A549 (cell line): ENCODE measurements around the gene RANGRF. TPM values are rescaled to one million over a fixed set of nuclear protein-coding genes. Genes with fewer than 3 reads are reported as not detected.

Experiments
- ATAC-seq, 2 experiments: fragments of 200-7000 bp in 1 of 2; fragments of >200 bp in 1 of 2; cut with Nextera tagmentation in 1 of 2; cut with Tn5 transposase in 1 of 2; 3 replicates each; pipeline versions ENCODE4 v1.8.0 to v1.9.1; 2018 to 2020; ENCODE audit warnings: mild to moderate bottlenecking in 1 of 2, moderate library complexity in 1 of 2
- CTCF ChIA-PET: fragments of 300-600 bp; sonication (Branson Sonifier 250); formaldehyde crosslinking; extraction: SDS; loops from one replicate; lab custom pipeline; 2021; ENCODE audit warnings: antibody characterized with exemption, inconsistent platforms; lab: Yijun Ruan, JAX
- POLR2A ChIA-PET: fragments of 350-600 bp; formaldehyde crosslinking; extraction: SDS; loops from one replicate; lab custom pipeline; 2021; ENCODE audit warnings: antibody characterized with exemption, inconsistent platforms; lab: Yijun Ruan, JAX
- DNase-seq, 2 experiments: peaks; one replicate each; pipeline versions ENCODE4 v3.0.0 to v3.0.0-alpha.2; 2011 to 2016; ENCODE audit warnings: low read depth in 1 of 2, low spot score in 1 of 2
- FAIRE-seq: peaks from 2 replicates; lab custom pipeline; 2011; peaks lifted over from hg19 to GRCh38; lab: Jason Lieb, UNC
- H3K27ac ChIP-seq, 2 experiments: fragments of >200 bp; sonication (Bioruptor Twin); formaldehyde crosslinking; 3 replicates each; pipeline ENCODE4 v1.5.1; 2016 to 2017
- H3K4me1 ChIP-seq: fragments of >200 bp; sonication (Bioruptor Twin); formaldehyde crosslinking; 3 replicates; pipeline ENCODE4 v1.6.1; 2016
- H3K4me2 ChIP-seq: fragments of >200 bp; sonication (Bioruptor Twin); formaldehyde crosslinking; 3 replicates; pipeline ENCODE4 v1.6.1; 2016
- H3K4me3 ChIP-seq: fragments of >200 bp; sonication (Bioruptor Twin); formaldehyde crosslinking; 3 replicates; pipeline ENCODE4 v1.5.1; 2016
- H3K9me3 ChIP-seq: fragments of >200 bp; sonication (Bioruptor Twin); formaldehyde crosslinking; 3 replicates; pipeline ENCODE4 v1.6.1; 2016
- CBX8 ChIP-seq: fragments of 200-600 bp; sonication (generic); IDR thresholded peaks from 2 replicates; pipeline ENCODE4 v1.6.1; 2016
- CHD2 ChIP-seq: fragments of 150-350 bp; IDR thresholded peaks from 2 replicates; pipeline ENCODE4 v1.6.1; 2014; ENCODE audit warnings: low read length; ENCODE audit not compliant: partially characterized antibody
- EHF ChIP-seq: fragments of 250-450 bp; sonication (Bioruptor Pico); IDR thresholded peaks from 2 replicates; pipeline ENCODE4 v1.5.0; 2020; ENCODE audit warnings: mild to moderate bottlenecking
- FOSB ChIP-seq: fragments of 250-450 bp; sonication (Bioruptor Pico); IDR thresholded peaks from 2 replicates; pipeline ENCODE4 v1.5.0; 2020; ENCODE audit warnings: mild to moderate bottlenecking, moderate library complexity
- FOXS1 ChIP-seq: fragments of 250-450 bp; sonication (Bioruptor Pico); IDR thresholded peaks from 2 replicates; pipeline ENCODE4 v1.5.0; 2020; ENCODE audit warnings: mild to moderate bottlenecking, moderate library complexity
- HDAC2 ChIP-seq: fragments of 200-600 bp; sonication (generic); IDR thresholded peaks from 2 replicates; pipeline ENCODE4 v1.6.1; 2016
- HOXB5 ChIP-seq: fragments of 250-450 bp; sonication (Bioruptor Pico); IDR thresholded peaks from 2 replicates; pipeline ENCODE4 v1.5.0; 2020; ENCODE audit warnings: mild to moderate bottlenecking, moderate library complexity
- JUN ChIP-seq, 2 experiments: fragments of >200 bp; sonication (Bioruptor Twin); formaldehyde crosslinking; IDR thresholded peaks; 2 replicates in 1 of 2; 3 replicates in 1 of 2; pipeline ENCODE4 v1.6.1; 2016 to 2017
- KDM1A ChIP-seq: fragments of 200-600 bp; sonication (generic); IDR thresholded peaks from 2 replicates; pipeline ENCODE4 v1.6.1; 2016; ENCODE audit warnings: low read depth, mild to moderate bottlenecking
- KDM5A ChIP-seq: fragments of 200-600 bp; sonication (generic); IDR thresholded peaks from 2 replicates; pipeline ENCODE4 v1.6.1; 2016; ENCODE audit warnings: antibody characterized with exemption, mild to moderate bottlenecking
- MAZ ChIP-seq: fragments of 150-350 bp; IDR thresholded peaks from 2 replicates; pipeline ENCODE4 v1.6.1; 2014; ENCODE audit warnings: antibody characterized with exemption, low read depth, low read length, borderline replicate concordance
- MYC ChIP-seq: IDR thresholded peaks from 2 replicates; pipeline ENCODE4 v1.6.1; 2012; ENCODE audit warnings: mild to moderate bottlenecking, inconsistent platforms, low read length, improper control_type of control experiment, borderline replicate concordance
- NFE2L2 ChIP-seq: fragments of 150-350 bp; conservative IDR thresholded peaks from 2 replicates; pipeline ENCODE4 v1.6.1; 2014; ENCODE audit warnings: low read length
- PHF8 ChIP-seq: fragments of 200-600 bp; sonication (generic); IDR thresholded peaks from 2 replicates; pipeline ENCODE4 v1.6.1; 2016; ENCODE audit warnings: low read depth, mild to moderate bottlenecking, antibody characterized with exemption, moderate library complexity, borderline replicate concordance
- RARB ChIP-seq: fragments of 250-450 bp; sonication (Bioruptor Pico); IDR thresholded peaks from 2 replicates; pipeline ENCODE4 v1.8.0; 2021; ENCODE audit warnings: mild to moderate bottlenecking, moderate library complexity
- TFCP2L1 ChIP-seq: fragments of 250-450 bp; sonication (Bioruptor Pico); IDR thresholded peaks from 2 replicates; pipeline ENCODE4 v1.5.0; 2021; ENCODE audit warnings: mild to moderate bottlenecking
- TP53 ChIP-seq: fragments of 250-450 bp; sonication (Bioruptor Pico); IDR thresholded peaks from 2 replicates; pipeline ENCODE4 v1.5.0; 2021; ENCODE audit warnings: mild to moderate bottlenecking, moderate library complexity
- ZSCAN20 ChIP-seq: fragments of 250-450 bp; sonication (Bioruptor Pico); IDR thresholded peaks from 2 replicates; pipeline ENCODE4 v1.8.0; 2022; ENCODE audit warnings: mild to moderate bottlenecking, moderate library complexity
- WGBS: methylation state at CpG from one replicate; pipeline ENCODE4 v1.1.6; 2017; ENCODE audit errors: missing lambda C conversion rate; 5-methylcytosine and 5-hydroxymethylcytosine counted together
- polyA plus RNA-seq, 4 experiments: library from polyadenylated mRNA; depleted of rRNA in 3 of 4; stranded (reverse); fragments of >200 nt; fragmentation: RNase III in 1 of 4; extraction: RNeasy Plus Mini Kit Qiagen cat#74134 plus additional on column Dnase treatment in 1 of 4; gene quantifications; 2 replicates in 3 of 4; 3 replicates in 1 of 4; pipeline ENCODE4 v1.2.3, GENCODE V29; 2011 to 2017
- TF ChIP-seq, protein P1 (sequence below): fragments of 200-600 bp; sonication (generic); IDR thresholded peaks from 2 replicates; pipeline ENCODE4 v1.6.1; 2016; ENCODE audit warnings: antibody characterized with exemption, mild to moderate bottlenecking, moderate library complexity
- TF ChIP-seq, protein P2 (sequence below): fragments of 450-650 bp; IDR thresholded peaks from 2 replicates; pipeline ENCODE4 v1.6.1; 2014; ENCODE audit warnings: antibody characterized with exemption
- TF ChIP-seq, protein P3 (sequence below): IDR thresholded peaks from 2 replicates; pipeline ENCODE4 v1.6.1; 2012
- TF ChIP-seq, protein P4 (sequence below): IDR thresholded peaks from 2 replicates; pipeline ENCODE4 v1.6.1; 2012; ENCODE audit warnings: low read depth, borderline replicate concordance
- TF ChIP-seq, protein P5 (sequence below): fragments of >200 bp; sonication (Bioruptor Twin); formaldehyde crosslinking; IDR thresholded peaks from 2 replicates; pipeline ENCODE4 v1.6.1; 2016

The RANGRF gene
- polyA plus RNA-seq, 2 of the 4 experiments (the other 2 are of a cell fraction) = 47.2 to 56.4 TPM

DNA sequence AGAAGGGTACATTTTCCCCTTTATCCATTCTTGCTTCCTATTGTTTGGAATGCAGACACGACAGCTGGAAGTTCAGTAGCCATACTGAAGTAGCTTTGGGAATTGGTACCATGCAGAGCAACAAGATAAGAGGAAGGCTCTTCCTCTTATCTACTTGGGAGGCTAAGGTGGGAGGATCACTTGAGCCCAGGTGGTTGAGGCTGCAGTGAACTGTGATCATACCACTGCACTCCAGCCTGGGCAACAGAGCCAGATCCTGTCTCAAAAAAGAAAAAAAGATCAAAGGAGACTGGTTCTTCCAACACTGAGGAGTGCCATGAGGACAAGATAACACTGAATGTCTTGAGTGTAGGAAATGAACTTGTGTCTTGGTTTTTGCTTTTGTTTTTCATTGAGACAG is 16.0 kb upstream of the RANGRF start (continued):
- TF ChIP-seq, protein P1, sequence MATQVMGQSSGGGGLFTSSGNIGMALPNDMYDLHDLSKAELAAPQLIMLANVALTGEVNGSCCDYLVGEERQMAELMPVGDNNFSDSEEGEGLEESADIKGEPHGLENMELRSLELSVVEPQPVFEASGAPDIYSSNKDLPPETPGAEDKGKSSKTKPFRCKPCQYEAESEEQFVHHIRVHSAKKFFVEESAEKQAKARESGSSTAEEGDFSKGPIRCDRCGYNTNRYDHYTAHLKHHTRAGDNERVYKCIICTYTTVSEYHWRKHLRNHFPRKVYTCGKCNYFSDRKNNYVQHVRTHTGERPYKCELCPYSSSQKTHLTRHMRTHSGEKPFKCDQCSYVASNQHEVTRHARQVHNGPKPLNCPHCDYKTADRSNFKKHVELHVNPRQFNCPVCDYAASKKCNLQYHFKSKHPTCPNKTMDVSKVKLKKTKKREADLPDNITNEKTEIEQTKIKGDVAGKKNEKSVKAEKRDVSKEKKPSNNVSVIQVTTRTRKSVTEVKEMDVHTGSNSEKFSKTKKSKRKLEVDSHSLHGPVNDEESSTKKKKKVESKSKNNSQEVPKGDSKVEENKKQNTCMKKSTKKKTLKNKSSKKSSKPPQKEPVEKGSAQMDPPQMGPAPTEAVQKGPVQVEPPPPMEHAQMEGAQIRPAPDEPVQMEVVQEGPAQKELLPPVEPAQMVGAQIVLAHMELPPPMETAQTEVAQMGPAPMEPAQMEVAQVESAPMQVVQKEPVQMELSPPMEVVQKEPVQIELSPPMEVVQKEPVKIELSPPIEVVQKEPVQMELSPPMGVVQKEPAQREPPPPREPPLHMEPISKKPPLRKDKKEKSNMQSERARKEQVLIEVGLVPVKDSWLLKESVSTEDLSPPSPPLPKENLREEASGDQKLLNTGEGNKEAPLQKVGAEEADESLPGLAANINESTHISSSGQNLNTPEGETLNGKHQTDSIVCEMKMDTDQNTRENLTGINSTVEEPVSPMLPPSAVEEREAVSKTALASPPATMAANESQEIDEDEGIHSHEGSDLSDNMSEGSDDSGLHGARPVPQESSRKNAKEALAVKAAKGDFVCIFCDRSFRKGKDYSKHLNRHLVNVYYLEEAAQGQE = no peak
- TF ChIP-seq KDM5A (no peak), TP53 (CRISPR knock-in tag) (no peak), MAZ (no peak), PHF8 (no peak), RARB (CRISPR knock-in tag) (no peak), HDAC2 (no peak)
- TF ChIP-seq, protein P2, sequence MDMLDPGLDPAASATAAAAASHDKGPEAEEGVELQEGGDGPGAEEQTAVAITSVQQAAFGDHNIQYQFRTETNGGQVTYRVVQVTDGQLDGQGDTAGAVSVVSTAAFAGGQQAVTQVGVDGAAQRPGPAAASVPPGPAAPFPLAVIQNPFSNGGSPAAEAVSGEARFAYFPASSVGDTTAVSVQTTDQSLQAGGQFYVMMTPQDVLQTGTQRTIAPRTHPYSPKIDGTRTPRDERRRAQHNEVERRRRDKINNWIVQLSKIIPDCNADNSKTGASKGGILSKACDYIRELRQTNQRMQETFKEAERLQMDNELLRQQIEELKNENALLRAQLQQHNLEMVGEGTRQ = no peak

DNA sequence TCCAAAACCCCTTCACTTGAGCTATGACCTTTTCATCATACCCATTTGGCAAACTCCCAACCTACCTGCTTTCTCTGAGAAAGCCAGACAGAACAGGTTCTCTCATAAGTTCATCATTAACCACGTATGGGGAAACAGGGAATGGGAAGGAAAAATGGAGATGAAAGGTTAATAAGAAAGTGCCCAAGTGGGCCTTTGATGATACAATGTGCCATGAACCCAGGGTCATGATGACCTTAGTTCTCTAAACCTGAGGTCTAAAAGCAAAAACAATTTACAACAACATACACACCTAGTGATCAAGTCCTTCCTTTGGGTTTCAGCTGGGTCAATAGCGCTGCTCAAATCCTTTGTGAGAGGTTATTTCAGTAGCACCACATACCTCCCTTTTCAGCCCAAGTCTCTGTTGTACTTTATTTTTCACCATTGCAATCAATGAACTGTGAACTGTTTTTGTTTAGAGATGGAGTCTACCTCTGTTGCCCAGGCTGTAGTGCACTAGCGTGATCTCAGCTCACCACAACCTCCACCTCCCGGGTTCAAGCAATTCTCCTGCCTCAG is 14.5 kb upstream of the RANGRF start:
- H3K4me2 ChIP-seq = no peak overlapping the region
- ATAC-seq = no peak
- 92% methylated on average over 4 of the region's 4 CpGs for WGBS
- no peak for DNase-seq
- ChIA-PET POLR2A (interaction anchor here (1.8 kb wide), 1 partner anchor 15 kb away, joined by 5 read pairs; the partner anchor contains the start of gene RANGRF), CTCF (interaction anchor here (0.7 to 2.0 kb wide), 3 partner anchors 8 to 1168 kb away, joined by 3 to 6 read pairs (median 3); no protein-coding TSS in a partner anchor)
- no peak for FAIRE-seq
- no peaks in the 10 kb centered on the region for H3K9me3 ChIP-seq
- H3K4me1 ChIP-seq = no peaks in the 10 kb centered on the region
- no peak overlapping the region for H3K4me3 ChIP-seq
- TF ChIP-seq, protein P3, sequence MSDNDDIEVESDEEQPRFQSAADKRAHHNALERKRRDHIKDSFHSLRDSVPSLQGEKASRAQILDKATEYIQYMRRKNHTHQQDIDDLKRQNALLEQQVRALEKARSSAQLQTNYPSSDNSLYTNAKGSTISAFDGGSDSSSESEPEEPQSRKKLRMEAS = no peak
- TF ChIP-seq, protein P4, sequence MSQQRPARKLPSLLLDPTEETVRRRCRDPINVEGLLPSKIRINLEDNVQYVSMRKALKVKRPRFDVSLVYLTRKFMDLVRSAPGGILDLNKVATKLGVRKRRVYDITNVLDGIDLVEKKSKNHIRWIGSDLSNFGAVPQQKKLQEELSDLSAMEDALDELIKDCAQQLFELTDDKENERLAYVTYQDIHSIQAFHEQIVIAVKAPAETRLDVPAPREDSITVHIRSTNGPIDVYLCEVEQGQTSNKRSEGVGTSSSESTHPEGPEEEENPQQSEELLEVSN = no peak
- no peak for TF ChIP-seq CHD2
- TF ChIP-seq FOSB (CRISPR knock-in tag) = no peak
- TF ChIP-seq HOXB5 (CRISPR knock-in tag) = no peak
- no peak for TF ChIP-seq ZSCAN20
- TF ChIP-seq TFCP2L1 (CRISPR knock-in tag) = no peak
- TF ChIP-seq FOXS1 (CRISPR knock-in tag) = no peak
- TF ChIP-seq KDM1A = no peak
- TF ChIP-seq CBX8 = no peak
- TF ChIP-seq JUN (IDR thresholded peaks at IDR 0.05) = no peak
- no peak for TF ChIP-seq NFE2L2
- no peak for TF ChIP-seq MYC
- no peak for TF ChIP-seq EHF (CRISPR knock-in tag)
- TF ChIP-seq, protein P5, sequence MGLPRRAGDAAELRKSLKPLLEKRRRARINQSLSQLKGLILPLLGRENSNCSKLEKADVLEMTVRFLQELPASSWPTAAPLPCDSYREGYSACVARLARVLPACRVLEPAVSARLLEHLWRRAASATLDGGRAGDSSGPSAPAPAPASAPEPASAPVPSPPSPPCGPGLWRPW = no peak
- no peak overlapping the region for H3K27ac ChIP-seq
